Measurements from ENCODE around the gene RSBN1L.

Gene RSBN1L

DNA sequence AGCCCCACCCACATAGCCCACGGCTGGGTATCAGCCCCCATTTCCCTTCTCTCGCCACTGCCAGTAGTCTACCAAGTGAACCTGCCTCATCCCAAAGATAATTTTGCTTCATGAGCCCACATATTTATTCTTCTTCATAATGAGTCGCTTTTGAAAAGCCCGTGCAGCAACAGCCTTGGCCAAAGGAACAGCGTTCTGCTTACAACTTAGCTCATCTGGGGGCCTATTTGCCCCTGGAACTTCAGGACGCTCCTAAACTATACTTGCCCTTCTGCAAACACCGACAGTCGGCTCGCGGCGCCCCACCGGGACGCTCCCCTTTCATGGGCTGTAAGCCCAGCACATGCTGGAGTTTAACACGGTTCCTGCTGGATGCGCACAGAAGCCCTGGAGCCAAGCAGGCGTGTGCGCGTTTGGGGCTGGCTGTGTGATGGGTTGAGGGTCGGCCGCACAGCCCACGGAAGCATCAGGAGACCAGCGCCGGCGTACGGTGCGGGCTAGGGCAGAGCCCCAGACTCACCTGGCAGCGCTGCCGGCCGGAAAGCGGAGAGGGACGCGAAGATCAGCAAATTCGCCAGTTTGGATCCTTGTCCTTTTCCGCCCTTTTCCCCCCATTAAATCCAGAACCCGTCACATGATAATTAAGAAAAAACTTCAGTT lies 101.6 kb downstream of the RSBN1L start:
- no peaks in the 10 kb centered on the region for H3K9me3 ChIP-seq (ENCODE audit: control insufficient read depth in 2 of 2, low read length in 2 of 2)
- H3K4me1 ChIP-seq (ENCODE audit: control insufficient read depth in 2 of 2, insufficient read depth in 2 of 2, low read length in 2 of 2) = peaks cover 23 to 32% of the 10 kb centered on the region in 2 donors
- peak overlapping the region; percentile 84 to 98 for H3K9ac ChIP-seq (ENCODE audit: low read depth in 1 of 2, low read length in 2 of 2)
- H3K36me3 ChIP-seq (ENCODE audit: control insufficient read depth in 2 of 2, insufficient read depth in 2 of 2, low read length in 2 of 2) = peaks cover 4 to 5% of the 10 kb centered on the region in 2 donors
- H3K27ac ChIP-seq (ENCODE audit: low read depth in 2 of 2, low read length in 2 of 2) = peak overlapping the region; percentile 94 to 96
- H3K4me3 ChIP-seq (ENCODE audit: low read length in 2 of 2) = peak overlapping the region; percentile 91 to 99
- no peaks in the 10 kb centered on the region for H3K27me3 ChIP-seq (ENCODE audit: control insufficient read depth in 2 of 2, insufficient read depth in 2 of 2, low read length in 2 of 2)

DNA sequence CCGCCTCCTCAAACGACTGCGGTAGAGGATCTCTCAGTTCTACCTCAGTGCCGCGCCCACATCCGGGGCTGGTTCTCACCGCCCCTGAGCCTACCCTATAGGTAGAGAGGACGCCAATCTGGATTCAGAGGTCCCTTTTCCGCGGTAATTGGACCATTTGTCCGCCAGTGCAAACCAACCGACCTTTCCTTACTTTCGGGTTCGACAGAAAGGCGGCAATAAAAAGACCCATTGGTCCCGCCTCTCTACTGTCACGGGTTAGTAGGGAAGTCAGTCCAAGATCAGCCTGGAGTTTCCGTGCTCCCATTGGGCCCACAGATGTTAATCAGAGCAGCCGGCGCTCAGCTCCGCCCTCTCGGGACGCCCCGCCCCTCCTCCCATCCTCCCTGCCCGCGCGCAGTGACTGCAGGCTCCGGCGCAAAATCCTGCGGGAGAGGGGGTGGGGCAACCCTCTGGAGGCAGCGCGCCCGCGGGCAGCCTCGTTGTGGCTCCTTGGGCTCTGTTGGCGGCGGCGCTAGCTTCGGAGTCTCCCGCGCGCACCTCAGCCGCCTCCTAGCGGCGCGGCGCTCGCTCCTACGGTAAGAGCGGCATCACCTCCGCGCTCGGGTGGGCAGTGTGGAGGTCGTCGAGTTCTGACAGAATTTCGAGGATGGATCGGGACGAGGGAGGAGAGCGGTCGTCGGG lies 102.3 kb downstream of the RSBN1L start, which contains the start of the genes PHTF2 and TMEM60:
Gene PHTF2 (plus strand): TSS at position 380 of the 684 bp plus-strand sequence.
Gene TMEM60 (minus strand): TSS at position 41 of the 684 bp plus-strand sequence. CDS start 4,061 bp downstream, outside the sequence.
- Histone ChIP-seq H3K27me3 (ENCODE audit: control insufficient read depth in 2 of 2, insufficient read depth in 2 of 2, low read length in 2 of 2) (no peaks in the 10 kb centered on the region), H3K4me1 (ENCODE audit: control insufficient read depth in 2 of 2, insufficient read depth in 2 of 2, low read length in 2 of 2) (peaks cover 23 to 32% of the 10 kb centered on the region in 2 donors), H3K9me3 (ENCODE audit: control insufficient read depth in 2 of 2, low read length in 2 of 2) (no peaks in the 10 kb centered on the region), H3K27ac (ENCODE audit: low read depth in 2 of 2, low read length in 2 of 2) (peak within 1 kb of the TSS; percentile 94 to 96), H3K9ac (ENCODE audit: low read depth in 1 of 2, low read length in 2 of 2) (peak within 1 kb of the TSS; percentile 84 to 98), H3K36me3 (ENCODE audit: control insufficient read depth in 2 of 2, insufficient read depth in 2 of 2, low read length in 2 of 2) (peaks cover 4 to 5% of the 10 kb centered on the region in 2 donors), H3K4me3 (ENCODE audit: low read length in 2 of 2) (peak within 1 kb of the TSS; percentile 91 to 99)

- Histone ChIP-seq H3K9ac (ENCODE audit: low read depth in 1 of 2, low read length in 2 of 2) (peak overlapping the region; percentile 84 to 88), H3K27ac (ENCODE audit: low read depth in 2 of 2, low read length in 2 of 2) (peak overlapping the region; percentile 84 to 94), H3K9me3 (ENCODE audit: control insufficient read depth in 2 of 2, low read length in 2 of 2) (no peaks in the 10 kb centered on the region), H3K4me1 (ENCODE audit: control insufficient read depth in 2 of 2, insufficient read depth in 2 of 2, low read length in 2 of 2) (peaks cover 23 to 30% of the 10 kb centered on the region in 2 donors), H3K36me3 (ENCODE audit: control insufficient read depth in 2 of 2, insufficient read depth in 2 of 2, low read length in 2 of 2) (peaks cover 0 to under 1% of the 10 kb centered on the region in 2 donors), H3K27me3 (ENCODE audit: control insufficient read depth in 2 of 2, insufficient read depth in 2 of 2, low read length in 2 of 2) (no peaks in the 10 kb centered on the region), H3K4me3 (ENCODE audit: low read length in 2 of 2) (peak overlapping the region; percentile 91 to 95)
Observed at GRCh38 chr7:77799078-77799964, 103.1 kb downstream of the RSBN1L start.

DNA sequence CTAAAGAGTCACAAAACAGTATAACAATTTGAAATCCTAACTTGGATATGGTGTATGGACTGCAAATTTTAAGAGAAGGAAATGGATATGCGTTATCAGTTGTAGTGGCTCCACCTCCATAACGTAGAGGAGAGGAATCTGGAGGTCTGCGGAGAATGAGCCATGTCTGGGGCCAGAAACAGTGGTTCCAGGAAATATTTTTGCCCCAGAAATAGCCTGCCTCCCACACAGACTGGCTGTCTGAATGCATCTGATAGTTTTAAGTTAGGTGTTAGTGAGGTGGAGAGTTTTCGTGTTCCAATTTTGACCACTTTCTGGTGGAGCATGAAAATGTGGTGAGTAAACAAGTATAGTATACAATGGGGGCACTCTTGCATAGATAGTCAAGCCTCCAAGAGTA lies 103.9 kb downstream of the RSBN1L start:
- H3K4me3 ChIP-seq (ENCODE audit: low read length in 2 of 2) = peak overlapping the region; percentile 38 to 91
- H3K9me3 ChIP-seq (ENCODE audit: control insufficient read depth in 2 of 2, low read length in 2 of 2) = no peaks in the 10 kb centered on the region
- peak overlapping the region in 1 of 2 donors; percentile 94 for H3K27ac ChIP-seq (ENCODE audit: low read depth in 2 of 2, low read length in 2 of 2)
- no peaks in the 10 kb centered on the region for H3K27me3 ChIP-seq (ENCODE audit: control insufficient read depth in 2 of 2, insufficient read depth in 2 of 2, low read length in 2 of 2)
- H3K36me3 ChIP-seq (ENCODE audit: control insufficient read depth in 2 of 2, insufficient read depth in 2 of 2, low read length in 2 of 2) = no peaks in the 10 kb centered on the region
- peaks cover 23 to 26% of the 10 kb centered on the region in 2 donors for H3K4me1 ChIP-seq (ENCODE audit: control insufficient read depth in 2 of 2, insufficient read depth in 2 of 2, low read length in 2 of 2)
- H3K9ac ChIP-seq (ENCODE audit: low read depth in 1 of 2, low read length in 2 of 2) = peak overlapping the region in 1 of 2 donors; percentile 24

- no peaks in the 10 kb centered on the region for H3K9me3 ChIP-seq (ENCODE audit: control insufficient read depth in 2 of 2, low read length in 2 of 2)
- no peak overlapping the region for H3K9ac ChIP-seq (ENCODE audit: low read depth in 1 of 2, low read length in 2 of 2)
- H3K27ac ChIP-seq (ENCODE audit: low read depth in 2 of 2, low read length in 2 of 2) = peak overlapping the region in 1 of 2 donors; percentile 94
- no peaks in the 10 kb centered on the region for H3K36me3 ChIP-seq (ENCODE audit: control insufficient read depth in 2 of 2, insufficient read depth in 2 of 2, low read length in 2 of 2)
- H3K27me3 ChIP-seq (ENCODE audit: control insufficient read depth in 2 of 2, insufficient read depth in 2 of 2, low read length in 2 of 2) = no peaks in the 10 kb centered on the region
- peaks cover 23 to 26% of the 10 kb centered on the region in 2 donors for H3K4me1 ChIP-seq (ENCODE audit: control insufficient read depth in 2 of 2, insufficient read depth in 2 of 2, low read length in 2 of 2)
- H3K4me3 ChIP-seq (ENCODE audit: low read length in 2 of 2) = peak overlapping the region in 1 of 2 donors; percentile 91
Observed at GRCh38 chr7:77800730-77801129, 104.5 kb downstream of the RSBN1L start.

- H3K36me3 ChIP-seq (ENCODE audit: control insufficient read depth in 2 of 2, insufficient read depth in 2 of 2, low read length in 2 of 2) = no peaks in the 10 kb centered on the region
- H3K27ac ChIP-seq (ENCODE audit: low read depth in 2 of 2, low read length in 2 of 2) = no peak overlapping the region
- peaks cover 12 to 13% of the 10 kb centered on the region in 2 donors for H3K4me1 ChIP-seq (ENCODE audit: control insufficient read depth in 2 of 2, insufficient read depth in 2 of 2, low read length in 2 of 2)
Observed at GRCh38 chr7:77802557-77803405, 106.5 kb downstream of the RSBN1L start.

DNA sequence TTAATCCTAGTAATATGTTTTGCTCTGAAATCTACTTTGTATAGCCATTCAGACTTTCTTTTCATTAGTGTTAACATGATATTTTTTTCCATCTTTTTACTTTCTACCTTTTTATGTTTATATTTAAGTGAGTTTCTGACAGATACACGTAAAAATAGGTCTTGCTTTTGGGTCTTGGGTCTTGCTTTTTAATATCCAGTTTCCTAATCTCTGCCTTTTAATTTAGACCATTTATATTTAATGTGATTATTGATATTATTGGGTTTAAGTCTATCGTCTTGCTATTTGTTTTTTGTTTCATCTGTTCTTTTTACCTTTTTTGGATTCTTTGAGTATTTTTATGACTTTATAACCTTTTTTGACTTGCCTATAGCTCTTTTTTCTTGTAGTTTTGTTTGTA lies 110.2 kb downstream of the RSBN1L start:
- Histone ChIP-seq H3K9me3 (ENCODE audit: control insufficient read depth in 2 of 2, low read length in 2 of 2) (peaks cover 0 to 4% of the 10 kb centered on the region in 2 donors), H3K4me1 (ENCODE audit: control insufficient read depth in 2 of 2, insufficient read depth in 2 of 2, low read length in 2 of 2) (no peaks in the 10 kb centered on the region), H3K9ac (ENCODE audit: low read depth in 1 of 2, low read length in 2 of 2) (no peak overlapping the region), H3K36me3 (ENCODE audit: control insufficient read depth in 2 of 2, insufficient read depth in 2 of 2, low read length in 2 of 2) (no peaks in the 10 kb centered on the region), H3K27ac (ENCODE audit: low read depth in 2 of 2, low read length in 2 of 2) (no peak overlapping the region), H3K4me3 (ENCODE audit: low read length in 2 of 2) (no peak overlapping the region), H3K27me3 (ENCODE audit: control insufficient read depth in 2 of 2, insufficient read depth in 2 of 2, low read length in 2 of 2) (no peaks in the 10 kb centered on the region)

More at GRCh38 chr7:77802557-77803405, 106.5 kb downstream of the RSBN1L start:
- H3K27me3 ChIP-seq (ENCODE audit: control insufficient read depth in 2 of 2, insufficient read depth in 2 of 2, low read length in 2 of 2) = no peaks in the 10 kb centered on the region
- no peak overlapping the region for H3K4me3 ChIP-seq (ENCODE audit: low read length in 2 of 2)
- H3K9me3 ChIP-seq (ENCODE audit: control insufficient read depth in 2 of 2, low read length in 2 of 2) = peaks cover 0 to 4% of the 10 kb centered on the region in 2 donors
- H3K9ac ChIP-seq (ENCODE audit: low read depth in 1 of 2, low read length in 2 of 2) = no peak overlapping the region

- peaks cover 0 to 4% of the 10 kb centered on the region in 2 donors for H3K9me3 ChIP-seq (ENCODE audit: control insufficient read depth in 2 of 2, low read length in 2 of 2)
- no peak overlapping the region for H3K9ac ChIP-seq (ENCODE audit: low read depth in 1 of 2, low read length in 2 of 2)
- no peaks in the 10 kb centered on the region for H3K4me1 ChIP-seq (ENCODE audit: control insufficient read depth in 2 of 2, insufficient read depth in 2 of 2, low read length in 2 of 2)
- no peaks in the 10 kb centered on the region for H3K36me3 ChIP-seq (ENCODE audit: control insufficient read depth in 2 of 2, insufficient read depth in 2 of 2, low read length in 2 of 2)
- no peak overlapping the region for H3K27ac ChIP-seq (ENCODE audit: low read depth in 2 of 2, low read length in 2 of 2)
- H3K27me3 ChIP-seq (ENCODE audit: control insufficient read depth in 2 of 2, insufficient read depth in 2 of 2, low read length in 2 of 2) = no peaks in the 10 kb centered on the region
- no peak overlapping the region for H3K4me3 ChIP-seq (ENCODE audit: low read length in 2 of 2)
Observed at GRCh38 chr7:77808517-77808916, 112.3 kb downstream of the RSBN1L start.

Measured in mucosa of rectum (tissue), 2 donors.